Right renal pelvis (tissue), 4 donors: Measurements from ENCODE around the gene MYL5. TPM values are rescaled to one million over a fixed set of nuclear protein-coding genes. Genes with fewer than 3 reads are reported as not detected.
"Not testable (repeated sequence)": the region's sequence is repeated elsewhere in the genome, so short reads cannot be mapped to it uniquely, and the experiment has no call there.

Experiments
- DNase-seq, 4 donors: peaks; one replicate each; pipeline ENCODE4 v3.0.0-alpha.2; 2013; ENCODE audit warnings: low read depth in 4 of 4, low spot score in 3 of 4, missing footprints in 1 of 4
- polyA plus RNA-seq, 4 donors: library from polyadenylated mRNA; unstranded; fragments of 120-200 nt; gene quantifications; one replicate each; pipeline ENCODE4 v1.2.1, GENCODE V29; 2013; ENCODE audit not compliant: insufficient read length in 4 of 4

Gene MYL5
- polyA plus RNA-seq, 4 donors, result 14.1 to 23.3 (median 17.8) TPM

- no peak for DNase-seq
Observed at GRCh38 chr4:635851-636627, 38.3 kb upstream of the MYL5 start.

- no peak for DNase-seq
Observed at GRCh38 chr4:636628-637159, 37.6 kb upstream of the MYL5 start.

- no peak for DNase-seq
Observed at GRCh38 chr4:637536-638280, 36.6 kb upstream of the MYL5 start.

- not testable (repeated sequence) for DNase-seq
Observed at GRCh38 chr4:642366-642765, 32.0 kb upstream of the MYL5 start.

GRCh38 chr4:646460-646859 is 27.9 kb upstream of the MYL5 start:
- no peak for DNase-seq

GRCh38 chr4:647481-647880 is 26.9 kb upstream of the MYL5 start:
- no peak for DNase-seq

GRCh38 chr4:648579-649292 is 25.6 kb upstream of the MYL5 start:
- peak in 1 of 4 donors; percentile 44 for DNase-seq

- DNase-seq, result no peak
Observed at GRCh38 chr4:649293-649625, 25.1 kb upstream of the MYL5 start.

GRCh38 chr4:649751-650310 is 24.5 kb upstream of the MYL5 start:
- no peak for DNase-seq

GRCh38 chr4:650461-650860 is 23.9 kb upstream of the MYL5 start:
- DNase-seq, result no peak

- DNase-seq, result no peak
Observed at GRCh38 chr4:650951-651883, 23.1 kb upstream of the MYL5 start.

GRCh38 chr4:651884-652642 is 22.3 kb upstream of the MYL5 start:
- DNase-seq, result no peak

GRCh38 chr4:653080-653821 is 21.1 kb upstream of the MYL5 start:
- no peak for DNase-seq

GRCh38 chr4:653831-654502 is 20.4 kb upstream of the MYL5 start:
- DNase-seq, result no peak

- DNase-seq, result no peak
Observed at GRCh38 chr4:654503-654845, 19.9 kb upstream of the MYL5 start.

GRCh38 chr4:654871-655463 is 19.4 kb upstream of the MYL5 start:
- no peak for DNase-seq

GRCh38 chr4:655464-656151 is 18.7 kb upstream of the MYL5 start:
- DNase-seq, result no peak
